ENCODE data around the gene NPAS2.

Gene NPAS2

DNA sequence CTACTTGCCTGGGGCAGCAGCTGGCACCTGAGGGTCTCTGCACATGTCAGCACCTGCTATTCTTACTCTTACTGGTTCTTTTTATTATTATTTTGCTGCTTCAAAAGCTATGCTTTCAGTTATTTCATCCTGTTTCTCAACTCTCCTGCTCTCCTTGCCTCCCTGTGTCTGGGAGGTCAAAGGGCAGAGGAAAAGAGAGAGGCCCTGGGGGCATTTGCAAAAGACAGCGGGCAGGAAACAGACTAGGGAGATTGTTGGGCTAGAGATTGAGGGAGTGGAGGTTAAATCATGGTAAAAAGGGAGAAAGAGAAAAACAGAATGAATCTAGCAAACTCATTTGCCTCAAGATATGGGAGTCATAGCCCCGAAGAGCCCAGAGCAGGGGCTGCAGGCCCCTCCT lies 161.1 kb downstream of the NPAS2 start:
- H3K9me3 ChIP-seq (ENCODE audit: control insufficient read depth, insufficient read depth, low read length) = no peaks in the 10 kb centered on the region
- peaks cover 13% of the 10 kb centered on the region; the same call in 1 of the 2 replicates for H3K4me1 ChIP-seq (ENCODE audit: insufficient read depth, low read length)
- H3K36me3 ChIP-seq (ENCODE audit: insufficient read depth, low read length) = no peaks in the 10 kb centered on the region
- H3K9ac ChIP-seq (ENCODE audit: low read depth, low read length) = no peak overlapping the region

- Histone ChIP-seq H3K9me3 (ENCODE audit: control insufficient read depth, insufficient read depth, low read length) (no peaks in the 10 kb centered on the region), H3K4me1 (ENCODE audit: insufficient read depth, low read length) (peaks cover 13% of the 10 kb centered on the region; the same call in 1 of the 2 replicates), H3K9ac (ENCODE audit: low read depth, low read length) (no peak overlapping the region), H3K36me3 (ENCODE audit: insufficient read depth, low read length) (no peaks in the 10 kb centered on the region)
Observed at GRCh38 chr2:100982431-100982861, 162.5 kb downstream of the NPAS2 start.

GRCh38 chr2:100983201-100983600 lies 163.3 kb downstream of the NPAS2 start:
- H3K36me3 ChIP-seq (ENCODE audit: insufficient read depth, low read length) = no peaks in the 10 kb centered on the region
- H3K4me1 ChIP-seq (ENCODE audit: insufficient read depth, low read length) = peaks cover 13% of the 10 kb centered on the region; the same call in 1 of the 2 replicates
- H3K9me3 ChIP-seq (ENCODE audit: control insufficient read depth, insufficient read depth, low read length) = no peaks in the 10 kb centered on the region
- H3K9ac ChIP-seq (ENCODE audit: low read depth, low read length) = no peak overlapping the region

- Histone ChIP-seq H3K36me3 (ENCODE audit: insufficient read depth, low read length) (no peaks in the 10 kb centered on the region), H3K4me1 (ENCODE audit: insufficient read depth, low read length) (peaks cover 13% of the 10 kb centered on the region; the same call in 1 of the 2 replicates), H3K9me3 (ENCODE audit: control insufficient read depth, insufficient read depth, low read length) (no peaks in the 10 kb centered on the region), H3K9ac (ENCODE audit: low read depth, low read length) (no peak overlapping the region)
Observed at GRCh38 chr2:100983684-100984310, 163.9 kb downstream of the NPAS2 start.

GRCh38 chr2:100984892-100985307 lies 165.0 kb downstream of the NPAS2 start:
- Histone ChIP-seq H3K9ac (ENCODE audit: low read depth, low read length) (no peak overlapping the region), H3K36me3 (ENCODE audit: insufficient read depth, low read length) (no peaks in the 10 kb centered on the region), H3K4me1 (ENCODE audit: insufficient read depth, low read length) (peaks cover 13% of the 10 kb centered on the region; the same call in 1 of the 2 replicates), H3K9me3 (ENCODE audit: control insufficient read depth, insufficient read depth, low read length) (no peaks in the 10 kb centered on the region)

DNA sequence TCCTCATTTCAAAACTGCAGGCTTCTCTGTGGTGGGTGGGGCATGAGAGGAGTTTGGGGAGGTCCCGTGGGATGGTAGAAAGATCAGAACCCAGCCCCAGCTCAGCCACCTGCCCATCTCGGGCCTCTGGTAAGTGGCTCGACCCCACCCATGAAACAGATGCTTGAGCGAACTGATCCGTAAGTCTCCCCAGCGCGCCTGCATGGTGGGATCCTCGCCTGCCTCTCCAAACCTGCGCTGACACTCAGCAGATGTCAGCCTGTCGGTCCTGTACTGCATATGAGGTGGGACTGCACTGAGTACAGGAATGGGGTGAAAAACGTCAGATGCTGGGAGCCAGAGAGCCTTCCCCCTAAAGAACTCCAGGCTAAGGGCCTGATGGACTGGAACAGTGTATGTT lies 166.2 kb downstream of the NPAS2 start:
- H3K4me1 ChIP-seq (ENCODE audit: insufficient read depth, low read length) = peaks cover 7% of the 10 kb centered on the region; the same call in 1 of the 2 replicates
- H3K9me3 ChIP-seq (ENCODE audit: control insufficient read depth, insufficient read depth, low read length) = no peaks in the 10 kb centered on the region
- no peak overlapping the region for H3K9ac ChIP-seq (ENCODE audit: low read depth, low read length)
- H3K36me3 ChIP-seq (ENCODE audit: insufficient read depth, low read length) = no peaks in the 10 kb centered on the region

DNA sequence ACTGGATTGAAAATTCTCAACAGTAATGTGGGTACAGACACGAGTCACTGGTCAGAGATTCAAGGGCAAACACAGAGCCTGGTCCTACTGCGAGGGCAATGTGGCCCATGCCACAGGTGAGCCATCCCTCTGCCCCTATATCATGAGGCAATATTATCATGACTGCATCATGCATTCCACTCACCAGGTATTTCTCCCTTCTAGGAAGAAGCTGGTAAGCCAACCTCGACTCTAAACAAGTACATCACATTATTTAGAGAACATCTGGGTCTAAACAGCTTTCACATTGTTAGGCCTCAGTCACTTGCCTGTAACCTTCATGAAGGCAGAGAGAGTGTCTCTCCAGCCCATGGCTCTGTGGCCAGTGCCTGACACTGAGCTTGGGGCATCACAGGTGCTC lies 167.6 kb downstream of the NPAS2 start:
- H3K9me3 ChIP-seq (ENCODE audit: control insufficient read depth, insufficient read depth, low read length) = no peaks in the 10 kb centered on the region
- H3K9ac ChIP-seq (ENCODE audit: low read depth, low read length) = no peak overlapping the region
- no peaks in the 10 kb centered on the region for H3K36me3 ChIP-seq (ENCODE audit: insufficient read depth, low read length)
- H3K4me1 ChIP-seq (ENCODE audit: insufficient read depth, low read length) = no peaks in the 10 kb centered on the region

- Histone ChIP-seq H3K9me3 (ENCODE audit: control insufficient read depth, insufficient read depth, low read length) (no peaks in the 10 kb centered on the region), H3K36me3 (ENCODE audit: insufficient read depth, low read length) (no peaks in the 10 kb centered on the region), H3K4me1 (ENCODE audit: insufficient read depth, low read length) (no peaks in the 10 kb centered on the region), H3K9ac (ENCODE audit: low read depth, low read length) (no peak overlapping the region)
Observed at GRCh38 chr2:100987974-100988373, 168.0 kb downstream of the NPAS2 start.

DNA sequence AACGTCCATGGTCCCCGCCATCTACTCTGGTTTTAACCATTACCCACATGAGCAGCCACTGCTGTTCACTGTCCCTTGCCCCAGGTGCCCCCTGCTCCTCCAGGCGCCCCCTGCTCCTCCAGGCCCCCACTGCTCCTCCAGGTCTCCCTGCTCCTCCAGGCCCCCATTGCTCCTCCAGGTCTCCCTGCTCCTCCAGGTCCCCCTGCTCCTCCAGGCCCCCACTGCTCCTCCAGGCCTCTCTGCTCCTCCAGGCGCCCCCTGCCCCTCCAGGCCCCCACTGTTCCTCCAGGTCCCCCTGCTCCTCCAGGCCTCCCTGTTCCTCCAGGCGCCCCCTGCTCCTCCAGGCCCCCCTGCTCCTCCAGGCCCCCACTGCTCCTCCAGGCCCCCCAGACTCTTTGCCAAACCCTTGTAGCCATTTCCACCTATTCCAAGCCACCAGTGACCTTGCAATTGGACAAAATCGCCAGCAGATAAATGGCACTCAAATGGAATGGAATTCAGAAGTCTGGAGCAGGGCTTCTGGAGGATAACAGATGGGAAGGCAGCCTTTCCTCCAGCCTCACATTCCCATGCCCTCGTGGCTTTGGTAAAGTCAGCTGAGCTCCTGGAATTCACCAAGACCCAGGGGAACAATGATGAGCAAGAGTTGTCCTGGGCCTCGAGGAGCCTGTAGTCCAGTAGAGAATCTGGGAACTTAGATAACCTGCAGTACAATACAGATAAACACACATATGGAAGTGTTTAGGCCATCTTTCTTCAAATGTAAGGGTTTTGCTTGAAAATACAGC lies 168.9 kb downstream of the NPAS2 start:
- no peak overlapping the region for H3K9ac ChIP-seq (ENCODE audit: low read depth, low read length)
- no peaks in the 10 kb centered on the region for H3K4me1 ChIP-seq (ENCODE audit: insufficient read depth, low read length)
- H3K9me3 ChIP-seq (ENCODE audit: control insufficient read depth, insufficient read depth, low read length) = no peaks in the 10 kb centered on the region
- H3K36me3 ChIP-seq (ENCODE audit: insufficient read depth, low read length) = no peaks in the 10 kb centered on the region

GRCh38 chr2:100989666-100990065 lies 169.7 kb downstream of the NPAS2 start:
- no peaks in the 10 kb centered on the region for H3K36me3 ChIP-seq (ENCODE audit: insufficient read depth, low read length)
- H3K9me3 ChIP-seq (ENCODE audit: control insufficient read depth, insufficient read depth, low read length) = no peaks in the 10 kb centered on the region
- no peak overlapping the region for H3K9ac ChIP-seq (ENCODE audit: low read depth, low read length)
- no peaks in the 10 kb centered on the region for H3K4me1 ChIP-seq (ENCODE audit: insufficient read depth, low read length)

- Histone ChIP-seq H3K9ac (ENCODE audit: low read depth, low read length) (no peak overlapping the region), H3K9me3 (ENCODE audit: control insufficient read depth, insufficient read depth, low read length) (no peaks in the 10 kb centered on the region), H3K4me1 (ENCODE audit: insufficient read depth, low read length) (no peaks in the 10 kb centered on the region), H3K36me3 (ENCODE audit: insufficient read depth, low read length) (no peaks in the 10 kb centered on the region)
Observed at GRCh38 chr2:100990166-100990565, 170.2 kb downstream of the NPAS2 start.

DNA sequence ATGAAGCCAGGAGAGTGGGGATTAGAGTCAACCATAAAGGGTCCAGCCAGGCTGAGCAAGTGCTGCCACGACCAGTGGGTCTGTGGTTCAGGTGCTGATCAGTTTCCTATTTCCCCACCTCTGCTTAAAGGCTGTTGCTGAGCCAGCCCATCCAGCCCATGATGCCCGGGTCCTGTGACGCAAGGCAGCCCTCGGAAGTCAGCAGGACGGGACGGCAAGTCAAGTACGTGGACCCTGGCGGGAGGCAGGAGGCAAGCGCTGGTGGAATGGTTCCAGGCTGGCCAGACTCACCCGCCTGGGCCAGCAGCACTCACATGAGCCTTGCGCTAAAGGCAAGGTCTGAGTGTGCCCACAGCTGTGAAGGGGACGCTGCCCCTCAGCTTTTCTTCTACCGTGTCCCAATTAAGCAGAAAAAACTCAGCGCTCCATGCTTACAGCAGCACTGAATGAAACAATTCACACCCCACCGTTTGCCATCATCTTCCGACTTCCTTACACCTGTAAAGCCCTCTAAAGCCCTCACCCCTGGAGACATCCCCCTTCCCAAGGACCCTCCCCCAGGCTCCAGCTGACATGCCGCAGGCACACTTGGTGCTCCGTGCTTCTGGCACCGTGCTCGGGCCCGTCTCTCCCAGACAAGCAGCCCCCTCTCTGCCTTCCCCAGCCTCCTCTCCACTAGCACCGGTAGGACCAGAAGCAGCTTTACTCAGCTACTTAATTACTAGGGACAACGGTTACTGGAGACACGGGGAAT lies 170.9 kb downstream of the NPAS2 start:
- Histone ChIP-seq H3K9ac (ENCODE audit: low read depth, low read length) (no peak overlapping the region), H3K36me3 (ENCODE audit: insufficient read depth, low read length) (no peaks in the 10 kb centered on the region), H3K4me1 (ENCODE audit: insufficient read depth, low read length) (no peaks in the 10 kb centered on the region), H3K9me3 (ENCODE audit: control insufficient read depth, insufficient read depth, low read length) (no peaks in the 10 kb centered on the region)

GRCh38 chr2:100991404-100991773 lies 171.4 kb downstream of the NPAS2 start:
- no peaks in the 10 kb centered on the region for H3K36me3 ChIP-seq (ENCODE audit: insufficient read depth, low read length)

GRCh38 chr2:100992262-100992661 lies 172.3 kb downstream of the NPAS2 start:
- Histone ChIP-seq H3K9me3 (ENCODE audit: control insufficient read depth, insufficient read depth, low read length) (no peaks in the 10 kb centered on the region), H3K4me1 (ENCODE audit: insufficient read depth, low read length) (no peaks in the 10 kb centered on the region), H3K36me3 (ENCODE audit: insufficient read depth, low read length) (no peaks in the 10 kb centered on the region), H3K9ac (ENCODE audit: low read depth, low read length) (no peak overlapping the region)

More at GRCh38 chr2:100991404-100991773, 171.4 kb downstream of the NPAS2 start:
- H3K9ac ChIP-seq (ENCODE audit: low read depth, low read length) = no peak overlapping the region
- no peaks in the 10 kb centered on the region for H3K4me1 ChIP-seq (ENCODE audit: insufficient read depth, low read length)
- H3K9me3 ChIP-seq (ENCODE audit: control insufficient read depth, insufficient read depth, low read length) = no peaks in the 10 kb centered on the region
